ENCODE results near the gene EFNA4. TPM values are rescaled to one million over a fixed set of nuclear protein-coding genes. Genes with fewer than 3 reads are reported as not detected.

EFNA4 gene
- total RNA-seq, 2 donors from 2014 or later = 4.7 to 5.6 TPM

GRCh38 chr1:155107309-155108264 lies 44.0 kb downstream of the EFNA4 start:
- H3K4me1 ChIP-seq = peaks cover 12% of the 10 kb centered on the region
- ATAC-seq (no peak), DNase-seq (no peak)
- no peak for TF ChIP-seq CTCF (IDR thresholded peaks at IDR 0.05)
- no peak for TF ChIP-seq POLR2A (IDR thresholded peaks at IDR 0.05)
- intact Hi-C loops (cut with DNase I) = no loop called here
- H3K27ac ChIP-seq = no peak overlapping the region
- no peaks in the 10 kb centered on the region for H3K36me3 ChIP-seq (replicated peaks in 1 of 2; ENCODE audit: insufficient read depth in 1 of 2, low read depth in 2 of 2)
- WGBS, 2 donors = 65% methylated on average over 12 of the region's 12 CpGs
- H3K9me3 ChIP-seq = no peaks in the 10 kb centered on the region
- no peak overlapping the region for H3K4me3 ChIP-seq
- no peaks in the 10 kb centered on the region for H3K27me3 ChIP-seq

GRCh38 chr1:155108296-155108695 lies 44.8 kb downstream of the EFNA4 start:
- no peaks in the 10 kb centered on the region for H3K36me3 ChIP-seq (replicated peaks in 1 of 2; ENCODE audit: insufficient read depth in 1 of 2, low read depth in 2 of 2)
- no peak for ATAC-seq
- no peaks in the 10 kb centered on the region for H3K27me3 ChIP-seq
- no peak overlapping the region for H3K4me3 ChIP-seq
- intact Hi-C loops (cut with DNase I) = no loop called here
- no peak for DNase-seq
- WGBS, 2 donors = 66 to 75% methylated on average over 5 of the region's 5 CpGs
- no peak for TF ChIP-seq CTCF (IDR thresholded peaks at IDR 0.05)
- TF ChIP-seq POLR2A (IDR thresholded peaks at IDR 0.05) = no peak
- peaks cover 12% of the 10 kb centered on the region for H3K4me1 ChIP-seq
- no peaks in the 10 kb centered on the region for H3K9me3 ChIP-seq
- H3K27ac ChIP-seq = no peak overlapping the region

- H3K27ac ChIP-seq = no peak overlapping the region
- no peaks in the 10 kb centered on the region for H3K36me3 ChIP-seq (replicated peaks in 1 of 2; ENCODE audit: insufficient read depth in 1 of 2, low read depth in 2 of 2)
- no peak overlapping the region for H3K4me3 ChIP-seq
- ATAC-seq = no peak
- intact Hi-C loops (cut with DNase I) = no loop called here
- no peak for DNase-seq
- WGBS, 2 donors = 71% methylated on average over 8 of the region's 8 CpGs
- no peaks in the 10 kb centered on the region for H3K9me3 ChIP-seq
- H3K4me1 ChIP-seq = peaks cover 3% of the 10 kb centered on the region
- TF ChIP-seq POLR2A (IDR thresholded peaks at IDR 0.05) (no peak), CTCF (IDR thresholded peaks at IDR 0.05) (no peak)
- H3K27me3 ChIP-seq = no peaks in the 10 kb centered on the region
Observed at GRCh38 chr1:155110381-155110780, 46.8 kb downstream of the EFNA4 start.

GRCh38 chr1:155110826-155111225 lies 47.3 kb downstream of the EFNA4 start:
- H3K27me3 ChIP-seq = no peaks in the 10 kb centered on the region
- intact Hi-C loops (cut with DNase I) = no loop called here
- no peak for ATAC-seq
- TF ChIP-seq CTCF (IDR thresholded peaks at IDR 0.05) (no peak), POLR2A (IDR thresholded peaks at IDR 0.05) (no peak)
- no peaks in the 10 kb centered on the region for H3K9me3 ChIP-seq
- no peaks in the 10 kb centered on the region for H3K36me3 ChIP-seq (replicated peaks in 1 of 2; ENCODE audit: insufficient read depth in 1 of 2, low read depth in 2 of 2)
- no peak overlapping the region for H3K27ac ChIP-seq
- no peak for DNase-seq
- no peak overlapping the region for H3K4me3 ChIP-seq
- WGBS, 2 donors = 69 to 73% methylated on average over 8 of the region's 8 CpGs
- no peaks in the 10 kb centered on the region for H3K4me1 ChIP-seq

Measured in body of pancreas (tissue), 4 donors.